ENCODE measurements around the gene RAD54L2. TPM values are rescaled to one million over a fixed set of nuclear protein-coding genes. Genes with fewer than 3 reads are reported as not detected.

Gene RAD54L2
- total RNA-seq, 1 experiment from 2014 or later, result 18.9 TPM

GRCh38 chr3:51585871-51586270 lies 47.4 kb downstream of the RAD54L2 start:
- no TSS peak for BruUV-seq (replicated peaks)
- POLR2A ChIA-PET, result no interaction called here
- no peak for ATAC-seq

More at GRCh38 chr3:51585871-51586270, 47.4 kb downstream of the RAD54L2 start:
- H3K4me1 ChIP-seq (ENCODE audit: control insufficient read depth, insufficient read depth, low read length), result no peaks in the 10 kb centered on the region
- H3K4me3 ChIP-seq (ENCODE audit: low read depth in 2 of 2, low read length in 2 of 2), result no peak overlapping the region
- no peaks in the 10 kb centered on the region for H3K27me3 ChIP-seq (ENCODE audit: control insufficient read depth, insufficient read depth, low read length)
- no peaks in the 10 kb centered on the region for H3K9me3 ChIP-seq (ENCODE audit: control insufficient read depth, insufficient read depth, low read depth, low read length)
- CTCF ChIA-PET, result no interaction called here
- no peak overlapping the region for H3K27ac ChIP-seq (ENCODE audit: low read length)
- intact Hi-C loops (cut with micrococcal nuclease; ENCODE audit: unreplicated experiment) (no loop called here), in situ Hi-C loops (cut with HindIII; ENCODE audit: low pct_unique_long_range_greater_than_20kb, low sequenced_read_pairs) (no loop called here)
- no peak for TF ChIP-seq SIN3A (IDR thresholded peaks at IDR 0.05; ENCODE audit: borderline replicate concordance, insufficient read depth, low read depth, low read length)
- no peak for TF ChIP-seq REST (IDR thresholded peaks at IDR 0.05; ENCODE audit: insufficient read depth in 1 of 2, low read depth in 2 of 2, low read length in 1 of 2)
- no peak for TF ChIP-seq TCF7L2 (IDR thresholded peaks at IDR 0.05; ENCODE audit: low read depth, low read length)
- no peak for TF ChIP-seq POLR2AphosphoS5 (IDR thresholded peaks at IDR 0.05; ENCODE audit: low read depth, low read length)
- TF ChIP-seq, protein P1, sequence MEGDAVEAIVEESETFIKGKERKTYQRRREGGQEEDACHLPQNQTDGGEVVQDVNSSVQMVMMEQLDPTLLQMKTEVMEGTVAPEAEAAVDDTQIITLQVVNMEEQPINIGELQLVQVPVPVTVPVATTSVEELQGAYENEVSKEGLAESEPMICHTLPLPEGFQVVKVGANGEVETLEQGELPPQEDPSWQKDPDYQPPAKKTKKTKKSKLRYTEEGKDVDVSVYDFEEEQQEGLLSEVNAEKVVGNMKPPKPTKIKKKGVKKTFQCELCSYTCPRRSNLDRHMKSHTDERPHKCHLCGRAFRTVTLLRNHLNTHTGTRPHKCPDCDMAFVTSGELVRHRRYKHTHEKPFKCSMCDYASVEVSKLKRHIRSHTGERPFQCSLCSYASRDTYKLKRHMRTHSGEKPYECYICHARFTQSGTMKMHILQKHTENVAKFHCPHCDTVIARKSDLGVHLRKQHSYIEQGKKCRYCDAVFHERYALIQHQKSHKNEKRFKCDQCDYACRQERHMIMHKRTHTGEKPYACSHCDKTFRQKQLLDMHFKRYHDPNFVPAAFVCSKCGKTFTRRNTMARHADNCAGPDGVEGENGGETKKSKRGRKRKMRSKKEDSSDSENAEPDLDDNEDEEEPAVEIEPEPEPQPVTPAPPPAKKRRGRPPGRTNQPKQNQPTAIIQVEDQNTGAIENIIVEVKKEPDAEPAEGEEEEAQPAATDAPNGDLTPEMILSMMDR (IDR thresholded peaks at IDR 0.05), result no peak
- no peaks in the 10 kb centered on the region for H3K36me3 ChIP-seq (ENCODE audit: control insufficient read depth, insufficient read depth, low read length)
- DNase-seq (ENCODE audit: low read depth, low spot score), result no peak

Other genes starting within 250 kb of the RAD54L2 start
- gene MANF, start 153.4 kb upstream of the RAD54L2 start, total RNA-seq (2021; ENCODE audit: unreplicated experiment), result 69.9 TPM
- gene RBM15B, start 147.4 kb upstream of the RAD54L2 start, total RNA-seq (2021; ENCODE audit: unreplicated experiment), result 30.9 TPM
- 24.7 TPM for gene DCAF1, start 38.7 kb upstream of the RAD54L2 start, total RNA-seq (2021; ENCODE audit: unreplicated experiment)
- 45.8 TPM for gene TEX264, start 132.5 kb downstream of the RAD54L2 start, total RNA-seq (2021; ENCODE audit: unreplicated experiment)
- 0.21 TPM for gene GRM2, start 168.3 kb downstream of the RAD54L2 start, total RNA-seq (2021; ENCODE audit: unreplicated experiment)
- gene IQCF6, start 240.5 kb downstream of the RAD54L2 start, total RNA-seq (2021; ENCODE audit: unreplicated experiment), result not detected

All from Panc1 (cell line).